Jurkat, Clone E6-1 (cell line): ENCODE measurements around the gene SLC35E3. TPM values are rescaled to one million over a fixed set of nuclear protein-coding genes. Genes with fewer than 3 reads are reported as not detected.
A peak's percentile ranks its signal among the peaks of the same experiment; 100 is the strongest.

ENCODE experiments used
- DNase-seq: peaks from one replicate; pipeline ENCODE4 v3.0.0-alpha.2; 2011; ENCODE audit warnings: low read depth, low spot score
- H3K4me3 ChIP-seq: 2 replicates; pipeline ENCODE4 v1.5.1; 2011; ENCODE audit warnings: mild to moderate bottlenecking, low read length, control low read depth, moderate library complexity
- polyA plus RNA-seq: library from polyadenylated mRNA; unstranded; fragments of >200 nt; gene quantifications from one replicate; pipeline ENCODE4 v1.2.1, GENCODE V29; 2012; ENCODE audit warnings: missing spikeins; ENCODE audit not compliant: insufficient read length, insufficient read depth

SLC35E3 gene
- 9.2 TPM for polyA plus RNA-seq

DNA sequence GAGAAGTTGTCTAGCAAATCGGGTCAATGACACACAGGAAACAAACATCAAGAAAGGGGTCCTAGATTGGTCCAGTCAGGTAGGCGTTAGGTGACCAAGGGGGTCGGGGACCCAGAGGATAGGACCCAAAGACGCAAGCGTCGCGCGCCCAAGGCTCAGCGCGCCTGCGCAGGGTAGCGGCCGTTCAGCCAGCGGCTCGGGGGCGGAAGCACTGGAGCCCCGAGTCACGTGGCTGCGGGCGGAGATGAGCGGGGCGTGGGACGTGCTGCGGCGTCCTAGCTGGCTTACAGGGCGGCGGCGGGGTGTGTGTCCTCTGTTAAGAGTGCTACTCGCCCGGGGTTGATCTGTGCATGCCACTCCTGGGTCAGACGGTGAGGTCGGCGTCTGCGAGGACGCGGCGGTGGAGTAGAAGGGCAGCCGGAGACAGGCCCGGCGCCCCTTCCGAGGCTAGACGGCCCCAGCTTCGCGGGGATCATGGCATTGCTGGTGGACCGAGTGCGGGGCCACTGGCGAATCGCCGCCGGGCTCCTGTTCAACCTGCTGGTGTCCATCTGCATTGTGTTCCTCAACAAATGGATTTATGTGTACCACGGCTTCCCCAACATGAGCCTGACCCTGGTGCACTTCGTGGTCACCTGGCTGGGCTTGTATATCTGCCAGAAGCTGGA lies at the start of gene SLC35E3:
SLC35E3 (plus strand) TSS at position 273 of the 668 bp plus-strand sequence; CDS start at position 475, 202 bp downstream.
- peak; percentile 84 for DNase-seq
- peak within 1 kb of the TSS; percentile 90 for H3K4me3 ChIP-seq

DNA sequence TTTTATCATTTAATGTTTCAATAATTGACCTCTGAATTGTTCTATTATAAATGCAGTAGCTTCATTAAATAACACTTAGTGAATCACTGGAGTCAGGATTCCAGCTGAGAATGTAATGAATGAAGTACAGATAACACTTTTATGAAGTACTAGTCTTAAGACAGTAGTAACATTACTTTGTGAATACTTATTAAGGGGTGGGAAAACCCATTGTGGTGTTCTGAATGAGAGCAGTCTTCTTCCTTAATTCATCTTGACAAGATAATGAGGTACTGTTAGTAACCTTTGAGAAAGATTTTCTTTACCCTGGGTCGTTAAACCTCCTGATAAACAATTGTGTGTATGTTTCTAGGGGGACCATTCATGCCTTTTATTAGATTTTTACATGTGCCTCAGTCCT lies 46.5 kb upstream of the SLC35E3 start:
- DNase-seq = no peak
- no peak overlapping the region for H3K4me3 ChIP-seq

DNA sequence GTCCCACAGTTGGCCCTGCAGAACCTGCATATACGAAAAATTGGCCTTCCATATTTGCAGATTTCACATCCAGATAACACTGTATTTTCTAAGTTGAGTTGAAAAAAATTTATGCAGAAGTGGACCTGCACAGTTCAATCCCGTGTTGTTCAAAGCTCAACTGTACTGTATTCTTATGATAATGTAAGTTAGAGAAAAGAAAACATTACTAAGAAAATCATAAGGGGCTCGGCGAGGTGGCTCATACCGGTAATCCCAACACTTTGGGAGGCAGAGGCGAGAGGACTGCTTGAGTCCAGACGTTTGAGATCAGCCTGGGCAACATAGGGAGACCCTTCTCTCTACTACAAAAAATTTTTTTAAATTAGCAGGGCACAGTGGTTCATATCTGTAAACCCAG lies 18.2 kb upstream of the SLC35E3 start:
- no peak overlapping the region for H3K4me3 ChIP-seq
- no peak for DNase-seq

DNA sequence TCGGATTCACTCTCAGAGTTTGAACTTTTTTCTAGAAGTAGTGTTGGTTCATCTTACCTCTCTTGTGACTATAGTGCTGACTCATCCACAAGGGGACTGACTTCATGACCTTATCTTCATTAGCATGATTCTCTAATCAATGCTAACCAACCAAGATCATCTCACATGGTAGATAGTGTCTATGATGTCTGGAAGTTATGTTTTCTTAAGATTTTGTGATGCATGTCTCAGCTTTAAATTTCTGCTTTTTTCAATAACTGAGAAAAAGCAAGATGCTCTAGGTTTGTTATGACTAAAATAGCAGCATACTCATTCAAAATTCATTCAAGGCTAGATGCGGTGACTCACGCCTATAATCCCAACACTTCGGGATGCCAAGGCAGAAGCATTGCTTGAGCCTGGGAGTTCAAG lies 12.3 kb upstream of the SLC35E3 start:
- DNase-seq = no peak
- no peak overlapping the region for H3K4me3 ChIP-seq

DNA sequence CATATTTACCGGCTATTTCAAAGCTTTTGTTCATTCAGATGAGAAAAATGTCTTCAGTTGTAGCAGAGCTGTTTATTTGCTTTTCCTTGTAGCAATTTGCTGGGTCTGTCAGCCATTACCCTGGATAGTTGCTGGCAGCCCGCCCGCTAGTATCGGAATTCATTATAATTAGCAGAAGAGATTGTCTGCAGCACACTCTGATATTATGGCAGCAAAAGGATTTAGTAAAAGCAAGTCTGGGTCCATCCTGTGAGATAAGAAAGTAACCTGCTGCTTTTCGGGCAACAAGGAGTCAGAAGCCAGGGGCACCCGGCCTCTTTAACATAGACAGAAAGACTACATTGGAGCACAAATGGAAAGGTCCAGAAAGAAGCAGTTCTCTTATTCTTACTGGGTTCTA lies 6.1 kb upstream of the SLC35E3 start:
- no peak for DNase-seq
- H3K4me3 ChIP-seq = no peak overlapping the region

DNA sequence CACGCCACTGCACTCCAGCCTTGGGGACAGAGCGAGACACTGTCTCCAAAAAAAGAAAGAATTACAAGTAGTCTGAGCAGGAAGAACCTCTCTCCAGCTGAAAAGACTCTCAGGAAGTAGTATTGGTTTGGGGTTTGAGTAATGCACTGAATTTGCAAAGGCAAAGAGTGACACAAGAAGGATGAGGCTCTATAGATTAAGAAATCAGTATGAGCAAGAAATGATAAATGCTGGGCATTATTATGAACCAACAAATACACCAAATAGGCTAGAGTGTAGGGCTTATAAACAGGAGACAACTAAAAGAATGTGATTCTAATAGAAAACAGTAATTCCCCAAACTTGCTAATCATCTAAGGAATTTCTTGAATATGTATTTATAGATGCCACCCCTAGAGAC lies 2.6 kb upstream of the SLC35E3 start:
- DNase-seq = no peak

DNA sequence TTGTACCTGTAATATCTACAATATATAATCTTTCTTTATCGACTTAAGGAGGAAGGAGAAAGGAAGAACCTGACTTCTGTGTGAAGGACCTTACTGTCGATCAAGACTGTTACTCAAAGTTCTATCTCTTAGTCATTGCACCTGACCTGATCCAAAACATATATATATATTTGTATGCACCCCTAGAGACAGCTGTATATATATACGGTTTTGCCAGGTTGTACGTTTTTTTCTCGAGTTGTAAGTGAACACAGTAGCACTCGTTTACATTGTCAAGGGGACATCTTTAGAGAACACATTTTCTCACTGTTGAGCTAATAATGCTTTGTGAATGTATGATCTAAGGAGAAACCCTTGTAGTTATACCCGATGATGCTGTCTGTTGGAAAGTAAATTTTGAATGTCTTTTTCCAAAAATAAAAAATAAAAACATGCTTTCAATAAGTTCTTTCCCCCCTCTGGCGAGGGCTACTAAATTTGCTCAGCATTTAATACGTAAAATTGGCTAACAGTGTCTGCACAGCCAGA lies 536 bp upstream of the SLC35E3 start:
- DNase-seq = no peak
- peak overlapping the region; percentile 90 for H3K4me3 ChIP-seq

More for the DNA sequence above, 2.6 kb upstream of the SLC35E3 start:
- no peak overlapping the region for H3K4me3 ChIP-seq

DNA sequence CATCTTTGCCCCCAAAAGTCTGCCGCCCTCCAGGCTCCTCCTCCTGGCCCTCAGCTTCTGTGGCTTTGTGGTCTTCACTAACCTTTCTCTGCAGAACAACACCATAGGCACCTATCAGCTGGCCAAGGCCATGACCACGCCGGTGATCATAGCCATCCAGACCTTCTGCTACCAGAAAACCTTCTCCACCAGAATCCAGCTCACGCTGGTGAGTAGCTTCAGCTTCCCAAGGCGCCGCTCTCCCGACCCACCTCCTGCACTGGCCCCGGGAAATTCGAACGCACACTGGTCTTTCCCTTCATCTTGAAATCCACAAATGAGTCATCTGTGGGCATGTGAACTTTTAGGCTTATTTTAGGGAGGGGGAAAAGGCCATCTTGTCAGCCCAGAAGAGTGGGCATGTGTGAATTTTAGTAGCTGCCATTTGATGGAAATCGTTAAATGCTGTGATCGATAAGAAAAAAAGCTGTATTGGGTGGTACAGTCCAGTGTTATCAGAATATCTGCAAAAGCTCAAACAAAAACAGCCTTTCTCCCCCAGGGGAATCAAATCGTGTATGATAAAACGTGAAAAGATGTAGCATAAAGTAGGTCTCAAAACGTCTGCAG lies 700 bp downstream of the SLC35E3 start:
- peak overlapping the region; percentile 90 for H3K4me3 ChIP-seq
- no peak for DNase-seq

DNA sequence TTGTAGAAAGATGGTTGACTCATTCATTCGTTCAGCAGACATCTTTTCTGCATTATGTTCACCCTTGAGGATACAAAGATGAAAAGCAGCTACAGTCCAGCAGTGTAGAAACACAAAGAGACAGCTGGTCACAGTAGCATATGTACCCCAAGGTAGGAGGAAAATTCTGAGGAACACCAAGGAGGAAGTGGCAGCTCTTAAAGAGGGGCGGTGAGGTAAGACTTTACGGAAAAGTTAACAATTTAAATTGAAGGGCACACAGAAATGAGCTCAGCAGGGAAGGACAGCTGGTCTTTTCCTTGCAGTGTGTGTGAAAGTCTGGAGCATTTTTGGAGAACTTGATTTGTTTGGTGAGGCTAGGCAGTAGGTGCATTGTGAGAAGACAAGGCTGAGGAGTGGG lies 3.5 kb downstream of the SLC35E3 start:
- no peak overlapping the region for H3K4me3 ChIP-seq
- DNase-seq = no peak

DNA sequence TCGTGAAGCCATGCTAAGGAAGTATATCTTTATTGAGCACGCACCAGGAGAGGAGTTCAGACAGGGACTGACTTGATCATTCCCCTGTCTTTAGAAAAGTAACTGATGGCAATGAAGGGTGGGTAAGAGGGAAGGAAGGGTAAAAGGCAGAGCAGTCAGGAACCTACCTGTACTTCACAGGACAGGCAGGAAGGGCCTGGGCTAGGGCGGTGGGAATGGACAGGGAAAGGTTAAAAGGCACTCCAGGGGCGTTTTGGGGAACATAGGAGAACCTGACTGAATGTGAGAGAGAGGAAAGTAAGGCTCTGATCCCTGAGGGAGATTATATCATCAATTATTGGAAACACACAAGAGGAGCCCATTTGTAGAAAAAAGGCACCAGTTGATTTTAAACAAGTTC lies 3.9 kb downstream of the SLC35E3 start:
- no peak overlapping the region for H3K4me3 ChIP-seq
- no peak for DNase-seq

DNA sequence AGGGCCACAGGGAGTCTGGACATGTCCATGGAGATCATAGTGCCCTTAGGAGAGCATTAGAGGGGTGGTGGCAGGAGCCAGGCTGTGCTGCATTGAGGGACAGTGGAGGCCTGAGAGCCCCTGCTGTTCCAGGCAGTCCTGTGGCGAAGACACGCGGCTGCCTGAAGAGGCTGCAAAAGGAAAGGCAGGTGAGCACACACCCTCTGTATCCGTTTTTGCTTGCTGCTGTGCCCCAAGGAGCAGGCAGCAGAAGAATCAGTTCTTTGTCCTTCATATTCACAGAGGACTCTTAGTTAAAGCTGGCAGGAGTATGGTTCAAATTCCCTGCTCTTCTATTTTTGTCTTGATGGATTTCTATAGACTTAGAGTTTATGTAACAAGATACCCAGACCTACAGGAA lies 4.5 kb downstream of the SLC35E3 start:
- no peak for DNase-seq
- no peak overlapping the region for H3K4me3 ChIP-seq

DNA sequence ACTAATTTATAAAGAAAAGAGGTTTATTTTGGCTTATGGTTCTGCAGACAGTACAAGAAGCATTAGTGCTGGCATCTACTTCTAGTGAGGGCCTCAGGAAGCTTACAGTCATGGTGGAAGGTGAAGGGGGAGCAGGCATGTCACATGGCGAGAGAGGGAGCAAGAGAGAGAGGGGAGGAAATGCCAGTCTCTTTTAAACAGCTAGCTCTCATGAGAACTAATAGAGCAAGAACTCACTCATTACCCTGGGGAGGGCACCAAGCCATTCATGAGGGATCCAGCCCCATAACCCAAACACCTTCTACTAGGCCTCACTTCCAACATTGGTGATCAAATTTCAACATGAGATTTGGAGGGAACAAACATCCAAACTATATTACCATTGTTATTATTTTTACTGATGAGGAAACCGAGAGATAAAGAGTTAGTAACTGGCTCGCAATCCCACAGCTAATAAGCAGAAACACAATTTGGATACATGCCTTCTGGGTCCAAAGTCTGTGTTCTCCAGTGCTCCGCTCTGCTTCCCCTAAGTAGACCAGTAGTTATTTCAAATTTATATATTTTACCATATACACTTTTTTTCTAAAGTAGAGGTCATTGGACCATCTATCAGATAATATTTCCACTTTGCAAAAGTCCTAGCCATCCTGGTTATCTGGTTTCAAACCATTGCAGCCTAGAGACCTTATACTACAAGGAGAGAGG lies 9.7 kb downstream of the SLC35E3 start:
- no peak for DNase-seq
- no peak overlapping the region for H3K4me3 ChIP-seq

DNA sequence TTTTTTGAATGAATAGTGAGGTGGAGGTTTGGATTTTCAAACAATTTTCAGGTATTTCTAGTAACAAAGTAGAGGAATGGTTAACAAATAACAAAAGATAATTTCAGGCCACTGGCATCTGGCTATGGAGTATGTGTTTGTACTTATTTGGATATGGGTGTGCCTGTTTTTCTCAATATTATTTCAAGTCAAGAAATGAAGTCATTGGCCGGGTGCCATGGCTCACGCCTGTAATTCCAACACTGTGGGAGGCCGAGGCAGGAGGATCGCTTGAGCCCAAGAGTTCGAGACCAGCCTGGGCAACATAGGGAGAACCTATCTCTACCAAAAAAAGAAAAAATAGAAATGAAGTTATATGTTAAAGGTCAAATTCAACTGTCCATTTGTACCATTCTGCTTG lies 13.9 kb downstream of the SLC35E3 start:
- no peak for DNase-seq
- no peak overlapping the region for H3K4me3 ChIP-seq

DNA sequence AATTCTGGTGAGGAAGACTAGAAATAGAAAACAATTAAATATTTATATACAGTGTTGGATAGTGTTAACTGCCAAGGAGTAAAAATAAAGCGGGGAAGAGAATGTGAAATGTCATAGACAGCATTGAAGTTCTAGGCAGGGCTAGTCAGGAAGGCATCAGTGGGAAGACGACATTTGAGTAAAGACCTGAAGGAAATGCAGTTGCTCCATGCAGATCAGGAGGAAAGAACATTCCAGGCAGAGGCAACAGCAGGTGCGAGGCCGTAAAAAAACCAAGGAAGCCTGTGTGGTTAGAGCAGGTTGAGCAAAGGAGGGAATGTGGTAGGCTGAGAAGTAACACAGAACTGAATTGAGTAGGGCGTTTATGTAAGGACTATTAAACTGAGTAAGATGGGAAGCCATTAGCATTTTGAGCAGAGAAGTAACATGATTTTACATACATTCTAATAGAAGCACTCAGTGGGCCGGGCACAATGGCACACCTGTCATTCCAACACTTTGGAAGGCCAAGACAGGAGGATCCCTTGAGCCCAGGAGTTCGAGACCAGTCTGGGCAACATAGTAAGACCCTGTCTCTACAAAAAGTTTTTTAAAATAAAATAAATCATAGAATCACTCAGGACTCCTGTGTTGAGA lies 14.9 kb downstream of the SLC35E3 start:
- no peak overlapping the region for H3K4me3 ChIP-seq
- no peak for DNase-seq

DNA sequence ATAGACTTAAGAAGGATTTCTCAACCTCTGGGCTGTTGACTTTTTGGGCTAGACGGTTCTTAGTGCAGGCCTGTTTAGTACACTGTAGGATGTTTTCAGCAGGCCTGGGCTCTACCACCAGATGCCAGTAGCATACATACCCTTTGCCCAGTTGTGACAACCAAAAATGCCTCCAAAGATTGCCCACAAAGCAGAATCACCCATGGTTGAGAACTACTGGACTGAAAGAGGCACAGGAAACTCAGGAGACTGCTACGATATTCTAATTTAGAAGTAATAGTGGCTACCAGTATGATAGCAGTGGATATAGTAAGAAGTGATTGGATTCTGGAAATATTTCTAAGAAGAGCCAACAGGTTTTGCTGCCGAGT lies 15.5 kb downstream of the SLC35E3 start:
- no peak for DNase-seq
- no peak overlapping the region for H3K4me3 ChIP-seq

DNA sequence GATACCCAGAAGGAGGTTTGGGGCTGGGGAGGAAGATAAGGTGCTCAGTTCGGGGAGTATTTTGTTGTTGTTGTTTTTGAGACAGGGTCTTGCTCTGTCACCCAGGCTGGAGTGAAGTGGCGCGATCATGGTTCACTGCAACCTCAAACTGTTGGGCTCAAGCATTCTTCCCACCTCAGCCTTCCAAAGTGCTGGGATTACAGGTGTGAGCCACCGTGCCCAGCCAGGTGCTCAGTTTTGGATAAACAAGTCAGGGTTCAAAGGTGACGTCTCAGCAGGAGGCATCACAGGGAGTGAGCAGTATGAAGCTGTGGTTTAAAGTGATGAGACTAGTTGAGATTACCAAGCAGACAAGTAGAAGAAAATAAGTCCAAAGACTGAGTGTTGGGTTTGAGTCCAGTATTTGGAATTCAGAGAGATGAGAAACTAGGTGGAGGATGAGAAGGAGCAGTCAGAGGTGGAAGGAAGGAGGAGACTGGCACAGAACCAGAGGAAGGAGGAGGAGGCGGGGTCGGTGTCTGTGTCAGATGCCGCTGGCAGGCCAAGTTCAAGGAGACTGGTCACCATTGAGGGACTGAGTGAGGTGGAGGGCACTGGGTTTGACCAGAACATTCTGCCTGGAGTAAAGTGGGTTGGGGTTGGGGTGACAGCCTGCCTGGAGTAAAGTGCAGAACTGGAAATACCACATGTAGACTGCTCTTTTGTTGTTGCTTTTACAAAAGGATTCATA lies 16.1 kb downstream of the SLC35E3 start:
- no peak for DNase-seq
- H3K4me3 ChIP-seq = no peak overlapping the region

DNA sequence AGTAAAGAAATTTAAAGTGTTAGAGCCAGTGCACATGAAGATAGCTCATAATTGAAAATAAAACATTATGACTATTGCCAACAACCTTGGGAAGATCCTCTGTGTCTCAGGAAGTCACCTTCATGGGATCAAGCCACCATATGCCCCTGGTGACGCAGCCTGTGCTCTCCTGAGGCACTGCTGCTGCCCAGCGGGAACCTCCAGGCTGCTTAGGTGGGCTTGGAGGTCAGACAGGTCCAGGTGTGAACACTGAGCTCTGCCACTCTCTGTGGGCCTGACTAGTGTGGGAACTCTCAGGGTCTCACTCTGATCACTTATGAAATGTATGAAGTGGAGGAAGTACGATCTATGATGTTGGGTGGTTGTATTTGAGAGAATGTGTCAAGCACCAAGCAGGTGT lies 16.7 kb downstream of the SLC35E3 start:
- H3K4me3 ChIP-seq = no peak overlapping the region
- no peak for DNase-seq

DNA sequence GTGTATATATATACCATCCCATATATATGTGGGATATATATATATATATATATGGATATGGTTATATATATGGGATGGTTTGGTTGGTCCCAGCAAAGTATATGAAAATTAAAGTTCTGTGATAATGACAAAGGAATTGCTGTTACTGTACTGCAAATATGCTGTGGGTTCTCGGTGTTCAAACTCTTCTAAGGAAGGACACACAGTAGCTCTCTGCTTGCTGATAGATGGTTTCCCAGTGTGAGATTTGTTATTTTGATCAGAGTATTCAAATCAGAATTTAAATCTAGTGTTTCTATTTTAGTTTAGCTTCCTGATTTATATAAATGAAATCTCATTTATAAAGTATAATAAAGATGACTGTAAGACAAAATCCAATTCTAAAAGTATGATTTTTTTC lies 19.7 kb downstream of the SLC35E3 start:
- no peak overlapping the region for H3K4me3 ChIP-seq
- DNase-seq = no peak

DNA sequence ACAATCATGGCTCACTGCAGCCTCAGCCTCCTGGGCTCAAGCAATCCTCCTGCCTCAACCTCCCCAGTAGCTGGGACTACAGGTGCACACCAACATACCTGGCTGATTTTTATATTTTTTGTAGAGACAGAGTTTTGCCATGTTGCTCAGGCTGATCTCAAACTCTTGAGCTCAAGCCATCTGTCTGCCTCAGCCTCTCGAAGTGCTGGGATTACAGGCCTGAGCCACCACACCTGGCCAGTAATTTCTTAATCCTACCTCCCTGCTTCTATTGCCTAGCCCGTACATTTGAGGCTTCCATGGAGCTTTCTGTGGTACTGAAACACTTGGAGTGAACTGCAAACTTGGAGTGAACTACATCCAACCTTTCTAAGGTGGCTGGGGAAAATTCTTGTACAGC lies 20.7 kb downstream of the SLC35E3 start:
- DNase-seq = no peak
- no peak overlapping the region for H3K4me3 ChIP-seq
